Erythroblast (primary cell): ENCODE results near the gene CDH13.

Source experiments
- DNase-seq, 2 experiments: peaks; one replicate each; lab custom pipeline; 2025; lab: John Stamatoyannopoulos, UW
- GATA1 ChIP-seq: IDR thresholded peaks from 2 replicates; pipeline ENCODE4 v1.6.1; 2011; ENCODE audit warnings: low read depth, mild to moderate bottlenecking, control low read depth, low read length, moderate library complexity
- POLR2A ChIP-seq: IDR thresholded peaks from 2 replicates; pipeline ENCODE4 v1.6.1; 2011; ENCODE audit warnings: mild to moderate bottlenecking, low read length

CDH13 gene

DNA sequence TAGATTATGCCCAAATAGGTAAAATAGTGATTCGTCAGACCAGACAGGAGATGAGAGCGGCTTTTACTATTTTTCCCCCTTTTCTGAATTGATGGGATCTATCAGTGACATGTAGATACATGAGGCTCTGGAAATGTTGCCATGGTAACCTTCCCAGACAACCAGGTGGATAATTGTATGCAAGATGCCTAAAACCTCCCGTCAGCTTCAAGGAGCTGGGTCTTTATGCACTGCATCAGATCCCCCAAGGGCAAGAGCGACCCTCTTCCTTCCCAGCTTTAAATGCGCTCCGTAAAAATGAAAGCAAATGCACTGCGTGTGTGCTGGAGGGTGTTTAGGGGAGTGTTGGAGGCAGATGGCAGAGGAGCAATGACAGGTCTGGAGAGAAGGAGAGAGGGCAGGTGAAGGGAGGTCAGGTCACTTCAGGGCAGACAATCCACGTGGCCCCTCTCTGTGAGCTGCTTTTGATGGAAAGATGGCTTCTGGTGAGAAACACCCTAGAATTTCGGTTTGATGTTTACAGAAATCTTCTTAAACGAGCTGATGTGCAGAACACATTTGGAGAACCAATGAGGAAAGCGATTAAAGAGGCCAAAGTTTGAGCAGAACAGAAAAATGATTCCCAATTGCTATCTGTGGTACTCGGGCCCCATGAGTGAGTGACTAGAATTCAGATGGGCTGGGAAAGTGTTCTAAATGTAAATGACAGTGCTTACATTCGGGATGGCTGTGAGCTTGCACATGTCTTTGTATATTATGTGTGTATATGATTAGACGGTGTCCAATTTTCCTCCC, 719.3 kb downstream of the CDH13 start:
- DNase-seq, result no peak
- TF ChIP-seq POLR2A (no peak), GATA1 (no peak)

- DNase-seq, result no peak
- TF ChIP-seq GATA1 (no peak), POLR2A (no peak)
Measured at GRCh38 chr16:83348991-83349390, 722.2 kb downstream of the CDH13 start.

DNA sequence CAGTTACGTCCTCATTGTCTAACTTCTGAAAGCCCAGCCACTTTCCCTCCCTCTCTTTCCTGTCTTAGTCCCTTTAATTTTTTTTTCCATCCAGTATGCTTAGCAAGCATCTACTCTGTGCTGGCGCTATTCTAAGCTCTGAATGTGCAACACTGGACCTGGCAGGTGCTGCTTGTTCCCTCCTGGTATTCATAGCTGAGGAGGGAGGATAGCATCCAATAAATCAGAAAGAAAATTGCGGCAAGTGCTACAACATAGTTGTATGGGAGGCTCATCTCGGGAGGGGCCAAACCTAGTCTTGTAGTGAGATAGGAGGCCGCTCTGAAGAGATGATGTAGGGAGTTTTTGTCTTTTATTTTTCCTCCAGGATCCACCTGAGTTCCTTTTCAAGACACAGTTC, 723.7 kb downstream of the CDH13 start:
- no peak for TF ChIP-seq GATA1

GRCh38 chr16:83351846-83352245, 725.1 kb downstream of the CDH13 start:
- no peak for DNase-seq
- no peak for TF ChIP-seq POLR2A
- no peak for TF ChIP-seq GATA1

More for the DNA sequence above, 723.7 kb downstream of the CDH13 start:
- DNase-seq, result no peak

GRCh38 chr16:83353241-83353640, 726.5 kb downstream of the CDH13 start:
- TF ChIP-seq GATA1 (no peak), POLR2A (no peak)
- DNase-seq, result no peak

DNA sequence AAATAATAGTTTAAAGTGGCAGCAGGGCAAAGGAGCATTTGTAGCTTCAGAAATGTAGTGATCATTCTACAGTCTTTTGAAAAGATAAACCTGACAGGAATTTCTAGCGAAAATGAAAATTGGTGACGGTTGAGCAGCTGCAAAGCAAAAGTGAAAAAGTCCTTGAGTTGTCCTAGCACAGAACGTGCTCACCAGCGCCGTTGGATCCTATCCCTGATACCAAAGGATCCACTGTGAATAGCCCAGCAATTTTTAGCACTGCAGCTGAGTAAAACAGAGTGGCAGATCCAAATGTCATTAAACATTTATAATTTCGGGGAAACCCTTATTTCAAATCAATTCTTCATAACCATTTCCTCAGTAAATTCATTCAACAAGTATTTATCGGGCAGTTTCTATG, 727.2 kb downstream of the CDH13 start:
- DNase-seq, result no peak
- TF ChIP-seq GATA1 (no peak), POLR2A (no peak)

GRCh38 chr16:83355570-83356218, 728.9 kb downstream of the CDH13 start:
- TF ChIP-seq GATA1 (no peak), POLR2A (no peak)
- no peak for DNase-seq

GRCh38 chr16:83356266-83356665, 729.5 kb downstream of the CDH13 start:
- no peak for TF ChIP-seq POLR2A
- no peak for TF ChIP-seq GATA1
- DNase-seq, result peak; percentile 23 to 40

- DNase-seq, result no peak
Measured at GRCh38 chr16:83356986-83357385, 730.2 kb downstream of the CDH13 start.

DNA sequence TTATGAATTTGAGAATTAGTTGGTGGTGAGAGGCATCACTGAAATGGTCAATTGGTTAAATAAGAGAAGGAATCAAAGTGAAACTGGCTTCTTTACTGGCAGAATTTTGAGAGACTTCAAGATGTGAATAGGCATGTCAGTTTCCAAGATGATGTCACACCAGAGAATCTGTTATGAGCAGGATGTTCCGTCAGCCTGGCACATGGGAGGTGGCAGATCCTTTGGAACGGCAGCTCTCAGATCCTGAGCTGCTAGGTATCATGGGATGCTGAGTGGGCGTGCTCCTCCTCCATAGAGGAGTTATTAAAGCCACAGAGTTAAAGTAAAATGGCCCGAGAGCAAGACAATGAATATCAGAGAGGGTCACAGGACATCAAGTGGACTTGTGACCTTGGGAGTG, 736.8 kb downstream of the CDH13 start:
- TF ChIP-seq POLR2A (no peak), GATA1 (no peak)
- DNase-seq, result no peak

More at GRCh38 chr16:83356986-83357385, 730.2 kb downstream of the CDH13 start:
- TF ChIP-seq POLR2A (no peak), GATA1 (no peak)

- no peak for DNase-seq
- TF ChIP-seq GATA1 (no peak), POLR2A (no peak)
Measured at GRCh38 chr16:83365166-83365565, 738.4 kb downstream of the CDH13 start.

- DNase-seq, result no peak
- TF ChIP-seq POLR2A, result no peak
- no peak for TF ChIP-seq GATA1
Measured at GRCh38 chr16:83366228-83366627, 739.5 kb downstream of the CDH13 start.

DNA sequence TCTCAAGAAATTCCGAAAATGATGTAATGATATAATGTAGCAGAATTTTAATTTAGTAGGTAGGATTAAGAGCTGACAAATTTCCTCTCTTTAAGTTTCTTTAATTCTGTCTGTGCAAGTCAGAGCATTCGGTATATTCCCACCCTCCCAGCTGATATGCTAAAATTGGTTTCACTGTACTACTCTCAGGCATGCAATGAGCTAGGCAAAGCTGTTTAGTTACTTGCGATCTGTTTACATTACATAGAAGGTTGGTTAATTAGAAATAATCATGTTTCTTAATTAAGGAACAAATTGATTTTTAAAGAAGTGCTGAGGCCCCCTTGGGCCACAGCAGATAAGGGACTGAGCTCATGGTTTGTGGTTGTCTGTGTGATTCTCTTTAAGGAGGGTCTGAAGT, 748.2 kb downstream of the CDH13 start:
- TF ChIP-seq GATA1 (no peak), POLR2A (no peak)

DNA sequence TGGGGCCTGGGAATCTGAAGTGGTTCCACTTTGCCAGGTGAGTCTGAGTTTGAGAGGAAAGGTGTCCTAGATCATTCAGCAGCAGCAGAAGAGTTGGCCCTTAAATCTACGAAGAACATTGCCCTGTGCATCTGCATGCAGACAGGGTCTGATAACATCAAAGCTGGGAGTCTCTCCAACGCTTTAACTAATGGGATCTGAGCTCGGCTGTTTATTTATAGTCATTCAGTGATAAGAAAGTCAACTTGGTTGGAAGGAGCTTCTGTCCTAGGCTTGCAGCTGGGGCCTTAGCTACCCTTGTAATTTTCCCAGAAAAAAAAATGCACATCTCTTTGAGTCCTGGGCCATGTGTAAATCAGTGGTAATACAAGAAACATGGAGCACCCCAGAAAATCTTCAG, 763.0 kb downstream of the CDH13 start:
- no peak for DNase-seq
- no peak for TF ChIP-seq GATA1

More for the DNA sequence above, 748.2 kb downstream of the CDH13 start:
- no peak for DNase-seq
